Measurements from ENCODE around the gene KLHL2. TPM values are rescaled to one million over a fixed set of nuclear protein-coding genes. Genes with fewer than 3 reads are reported as not detected.

KLHL2 gene
- total RNA-seq, 1 donor from 2014 or later: 10.6 TPM

- no peaks in the 10 kb centered on the region for H3K9me3 Mint-ChIP-seq (ENCODE audit: unreplicated experiment)
- no peaks in the 10 kb centered on the region for H3K27me3 Mint-ChIP-seq (ENCODE audit: unreplicated experiment)
- no peak for TF ChIP-seq CTCF (IDR thresholded peaks at IDR 0.05; ENCODE audit: unreplicated experiment)
- no peaks in the 10 kb centered on the region for H3K4me1 Mint-ChIP-seq (ENCODE audit: unreplicated experiment)
- no peak overlapping the region for H3K27ac Mint-ChIP-seq (ENCODE audit: unreplicated experiment)
- DNase-seq (ENCODE audit: low spot score): no peak
- H3K36me3 Mint-ChIP-seq (ENCODE audit: low read depth, unreplicated experiment): no peaks in the 10 kb centered on the region
- no peak overlapping the region for H3K4me3 Mint-ChIP-seq (ENCODE audit: unreplicated experiment)
These were observed 95.3 kb downstream of the KLHL2 start for GRCh38 chr4:165302658-165303057.

DNA sequence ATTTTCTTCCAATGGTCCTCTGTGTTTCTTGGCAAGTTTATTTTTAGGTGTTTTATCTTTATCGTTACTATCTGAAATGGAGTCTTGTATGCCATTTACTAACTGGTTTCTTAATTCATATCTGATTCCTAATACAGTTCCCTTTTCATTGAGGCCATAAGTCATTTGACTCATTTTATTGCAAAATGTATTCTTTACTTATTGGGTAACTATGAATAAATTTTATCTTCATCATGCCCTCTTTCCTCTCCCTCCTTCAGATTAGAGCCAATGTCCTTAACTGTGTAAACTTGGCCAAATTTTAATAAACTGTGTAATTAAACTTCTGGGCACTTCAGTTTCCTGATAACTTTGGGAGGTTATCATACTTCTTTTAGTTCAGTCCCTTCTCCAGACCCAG lies 100.8 kb downstream of the KLHL2 start:
- Mint-ChIP-seq H3K4me1 (ENCODE audit: unreplicated experiment) (no peaks in the 10 kb centered on the region), H3K27me3 (ENCODE audit: unreplicated experiment) (no peaks in the 10 kb centered on the region), H3K9me3 (ENCODE audit: unreplicated experiment) (no peaks in the 10 kb centered on the region), H3K4me3 (ENCODE audit: unreplicated experiment) (no peak overlapping the region), H3K27ac (ENCODE audit: unreplicated experiment) (no peak overlapping the region), H3K36me3 (ENCODE audit: low read depth, unreplicated experiment) (no peaks in the 10 kb centered on the region)
- DNase-seq (ENCODE audit: low spot score): no peak
- no peak for TF ChIP-seq CTCF (IDR thresholded peaks at IDR 0.05; ENCODE audit: unreplicated experiment)

DNA sequence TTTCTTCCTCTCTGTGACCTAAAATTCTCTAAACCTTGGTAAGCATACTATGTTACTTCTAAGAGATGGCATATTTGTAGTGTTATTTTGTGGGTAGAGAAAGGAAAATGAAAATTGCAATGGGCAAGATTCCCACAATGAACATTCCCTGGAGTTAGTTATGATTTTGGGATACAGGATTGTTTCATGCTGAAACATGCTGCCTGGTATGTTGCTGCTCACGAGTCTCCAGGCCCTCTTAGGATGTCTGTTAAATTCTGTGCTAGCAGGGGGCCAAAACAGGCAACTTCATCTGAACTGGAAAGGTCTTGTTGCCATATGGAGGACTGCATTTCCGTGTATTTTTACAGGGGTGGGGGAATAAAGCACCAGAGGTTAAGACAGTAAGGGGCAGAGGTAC lies 101.2 kb downstream of the KLHL2 start:
- H3K4me1 Mint-ChIP-seq (ENCODE audit: unreplicated experiment): no peaks in the 10 kb centered on the region
- H3K27ac Mint-ChIP-seq (ENCODE audit: unreplicated experiment): no peak overlapping the region
- H3K36me3 Mint-ChIP-seq (ENCODE audit: low read depth, unreplicated experiment): no peaks in the 10 kb centered on the region
- H3K27me3 Mint-ChIP-seq (ENCODE audit: unreplicated experiment): no peaks in the 10 kb centered on the region
- no peak for DNase-seq (ENCODE audit: low spot score)
- no peaks in the 10 kb centered on the region for H3K9me3 Mint-ChIP-seq (ENCODE audit: unreplicated experiment)
- no peak overlapping the region for H3K4me3 Mint-ChIP-seq (ENCODE audit: unreplicated experiment)
- TF ChIP-seq CTCF (IDR thresholded peaks at IDR 0.05; ENCODE audit: unreplicated experiment): no peak

- Mint-ChIP-seq H3K4me3 (ENCODE audit: unreplicated experiment) (no peak overlapping the region), H3K27me3 (ENCODE audit: unreplicated experiment) (no peaks in the 10 kb centered on the region), H3K36me3 (ENCODE audit: low read depth, unreplicated experiment) (no peaks in the 10 kb centered on the region), H3K9me3 (ENCODE audit: unreplicated experiment) (no peaks in the 10 kb centered on the region), H3K4me1 (ENCODE audit: unreplicated experiment) (no peaks in the 10 kb centered on the region), H3K27ac (ENCODE audit: unreplicated experiment) (no peak overlapping the region)
- no peak for DNase-seq (ENCODE audit: low spot score)
- TF ChIP-seq CTCF (IDR thresholded peaks at IDR 0.05; ENCODE audit: unreplicated experiment): no peak
These were observed 102.1 kb downstream of the KLHL2 start for GRCh38 chr4:165309456-165309855.

DNA sequence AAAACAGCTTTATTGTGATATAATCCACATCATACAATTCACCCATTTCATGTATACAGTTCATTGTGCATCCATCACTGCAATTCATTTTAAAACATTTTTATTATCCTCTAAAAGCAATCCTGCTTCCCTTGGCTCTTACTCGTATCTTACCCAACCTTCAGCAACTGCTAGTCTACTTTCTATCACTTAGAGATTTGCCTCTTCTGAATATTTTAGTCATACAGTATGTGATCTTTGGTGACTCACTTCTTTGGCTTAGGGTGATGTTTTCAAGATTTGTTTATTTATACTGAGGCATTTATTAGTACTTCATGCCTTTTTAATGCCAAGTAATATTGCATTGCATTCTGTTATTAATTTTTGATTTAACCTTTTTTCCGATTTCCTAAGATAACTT lies 105.1 kb downstream of the KLHL2 start:
- H3K9me3 Mint-ChIP-seq (ENCODE audit: unreplicated experiment): no peaks in the 10 kb centered on the region
- H3K27ac Mint-ChIP-seq (ENCODE audit: unreplicated experiment): no peak overlapping the region
- no peak overlapping the region for H3K4me3 Mint-ChIP-seq (ENCODE audit: unreplicated experiment)
- no peaks in the 10 kb centered on the region for H3K4me1 Mint-ChIP-seq (ENCODE audit: unreplicated experiment)
- DNase-seq (ENCODE audit: low spot score): no peak
- no peak for TF ChIP-seq CTCF (IDR thresholded peaks at IDR 0.05; ENCODE audit: unreplicated experiment)
- no peaks in the 10 kb centered on the region for H3K27me3 Mint-ChIP-seq (ENCODE audit: unreplicated experiment)
- no peaks in the 10 kb centered on the region for H3K36me3 Mint-ChIP-seq (ENCODE audit: low read depth, unreplicated experiment)
